MCF 10A (cell line): Measurements from ENCODE around the gene KAT6B. TPM values are rescaled to one million over a fixed set of nuclear protein-coding genes. Genes with fewer than 3 reads are reported as not detected.

ENCODE experiments used
- BruUV-seq: library from RNA; stranded (reverse); fragments of 400-500 nt; replicated peaks from 2 replicates; lab custom pipeline; 2021; lab: Mats Ljungman, UMichigan
- CTCF ChIA-PET: fragments of 300-600 bp; sonication (Branson Sonifier 250); formaldehyde crosslinking; extraction: SDS; loops from one replicate; lab custom pipeline; 2021; ENCODE audit warnings: antibody characterized with exemption, inconsistent platforms; lab: Yijun Ruan, JAX
- POLR2A ChIA-PET: fragments of 300-600, 350-650 bp; sonication (Branson Sonifier 250); formaldehyde crosslinking; extraction: SDS; loops from one replicate; lab custom pipeline; 2020; ENCODE audit warnings: antibody characterized with exemption, inconsistent platforms; lab: Yijun Ruan, JAX
- DNase-seq: peaks from one replicate; pipeline ENCODE4 v3.0.0-alpha.2; 2018; ENCODE audit not compliant: unreplicated experiment
- H3K27ac Mint-ChIP-seq: one replicate; pipeline ENCODE4 v1.8.0; 2022; ENCODE audit warnings: mild to moderate bottlenecking, low read depth, mixed read lengths; ENCODE audit not compliant: unreplicated experiment
- H3K27me3 Mint-ChIP-seq: one replicate; pipeline ENCODE4 v1.8.0; 2022; ENCODE audit warnings: mixed read lengths; ENCODE audit not compliant: insufficient read depth, unreplicated experiment
- H3K36me3 Mint-ChIP-seq: one replicate; pipeline ENCODE4 v1.8.0; 2022; ENCODE audit warnings: mild to moderate bottlenecking, moderate library complexity, mixed read lengths; ENCODE audit not compliant: insufficient read depth, unreplicated experiment
- H3K4me1 Mint-ChIP-seq: one replicate; pipeline ENCODE4 v1.8.0; 2022; ENCODE audit warnings: mixed read lengths; ENCODE audit not compliant: insufficient read depth, unreplicated experiment
- H3K4me3 Mint-ChIP-seq: one replicate; pipeline ENCODE4 v1.8.0; 2022; ENCODE audit warnings: mild to moderate bottlenecking, moderate library complexity, mixed read lengths; ENCODE audit not compliant: unreplicated experiment
- H3K9me3 Mint-ChIP-seq: one replicate; pipeline ENCODE4 v1.8.0; 2022; ENCODE audit warnings: mixed read lengths; ENCODE audit not compliant: unreplicated experiment
- CTCF ChIP-seq: fragments of 200-600 bp; IDR thresholded peaks from one replicate; pipeline ENCODE4 v1.8.0; 2022; ENCODE audit warnings: antibody characterized with exemption, mild to moderate bottlenecking; ENCODE audit not compliant: unreplicated experiment
- intact Hi-C: fragments of 100-400 bp; cut with micrococcal nuclease; formaldehyde crosslinking; loops from 2 replicates; pipeline ENCODE4 v1.14.1; 2022
- total RNA-seq: library from RNA; stranded (reverse); gene quantifications from 2 replicates; pipeline ENCODE4 v1.2.3, GENCODE V29; 2022

Gene KAT6B
- total RNA-seq, 1 experiment from 2014 or later, result 18.3 TPM

GRCh38 chr10:74882831-74883230 lies 56.4 kb downstream of the KAT6B start:
- H3K27ac Mint-ChIP-seq, result peak overlapping the region; percentile 4
- TF ChIP-seq CTCF, result no peak
- DNase-seq, result peak; percentile 18
- BruUV-seq, result no TSS peak
- H3K4me1 Mint-ChIP-seq, result peaks cover 12% of the 10 kb centered on the region
- H3K27me3 Mint-ChIP-seq, result no peaks in the 10 kb centered on the region
- H3K9me3 Mint-ChIP-seq, result no peaks in the 10 kb centered on the region
- ChIA-PET POLR2A (interaction anchor here (1.2 kb wide), 1 partner anchor 20 kb away, joined by 3 read pairs; no protein-coding TSS in a partner anchor), CTCF (no interaction called here)
- no peak overlapping the region for H3K4me3 Mint-ChIP-seq
- intact Hi-C loops, result loop anchor here (10.0 kb wide), 2 partner anchors 112 to 222 kb away; a partner anchor contains a TSS
- no peaks in the 10 kb centered on the region for H3K36me3 Mint-ChIP-seq

GRCh38 chr10:74883428-74883827 lies 57.0 kb downstream of the KAT6B start:
- Mint-ChIP-seq H3K27ac (peak overlapping the region; percentile 4), H3K4me3 (no peak overlapping the region), H3K36me3 (no peaks in the 10 kb centered on the region), H3K27me3 (no peaks in the 10 kb centered on the region), H3K9me3 (no peaks in the 10 kb centered on the region), H3K4me1 (peaks cover 12% of the 10 kb centered on the region)
- ChIA-PET CTCF (no interaction called here), POLR2A (interaction anchor here (0.5 to 1.2 kb wide), 2 partner anchors 20 to 31 kb away, joined by 3 to 4 read pairs; no protein-coding TSS in a partner anchor)
- no peak for TF ChIP-seq CTCF
- no TSS peak for BruUV-seq
- no peak for DNase-seq
- intact Hi-C loops, result loop anchor here (10.0 kb wide), 2 partner anchors 111 to 221 kb away; a partner anchor contains a TSS

GRCh38 chr10:74887614-74888284 lies 61.3 kb downstream of the KAT6B start:
- Mint-ChIP-seq H3K27me3 (no peaks in the 10 kb centered on the region), H3K9me3 (no peaks in the 10 kb centered on the region), H3K27ac (no peak overlapping the region), H3K4me1 (peaks cover 2% of the 10 kb centered on the region), H3K4me3 (no peak overlapping the region), H3K36me3 (no peaks in the 10 kb centered on the region)
- no peak for DNase-seq
- CTCF ChIA-PET, result no interaction called here
- BruUV-seq, result no TSS peak
- TF ChIP-seq CTCF, result no peak
- intact Hi-C loops, result loop anchor here (10.0 kb wide), 2 partner anchors 107 to 217 kb away; a partner anchor contains a TSS
- POLR2A ChIA-PET, result interaction anchor here (0.7 kb wide), 1 partner anchor 10 kb away, joined by 4 read pairs; no protein-coding TSS in a partner anchor

GRCh38 chr10:74888962-74889661 lies 62.7 kb downstream of the KAT6B start:
- no peak overlapping the region for H3K27ac Mint-ChIP-seq
- CTCF ChIA-PET, result interaction anchor here (0.5 to 1.2 kb wide), 4 partner anchors 10 to 215 kb away, joined by 3 to 4 read pairs (median 4); no protein-coding TSS in a partner anchor
- H3K36me3 Mint-ChIP-seq, result no peaks in the 10 kb centered on the region
- H3K27me3 Mint-ChIP-seq, result no peaks in the 10 kb centered on the region
- intact Hi-C loops, result loop anchor here (1.0 to 10.0 kb wide), 3 partner anchors 106 to 216 kb away; a partner anchor contains a TSS
- H3K4me3 Mint-ChIP-seq, result no peak overlapping the region
- peak; percentile 30 for DNase-seq
- H3K4me1 Mint-ChIP-seq, result no peaks in the 10 kb centered on the region
- no peaks in the 10 kb centered on the region for H3K9me3 Mint-ChIP-seq
- BruUV-seq, result no TSS peak
- no peak for TF ChIP-seq CTCF
- POLR2A ChIA-PET, result interaction anchor here (0.7 kb wide), 1 partner anchor 31 kb away, joined by 3 read pairs; no protein-coding TSS in a partner anchor
